SK-N-MC (cell line): ENCODE data around the gene C1orf198.

Experiments used
- EZH2 ChIP-seq: fragments of 200-600 bp; sonication (generic); IDR thresholded peaks from one replicate; pipeline ENCODE4 v1.6.1; 2017; ENCODE audit warnings: antibody characterized with exemption
- POLR2AphosphoS5 ChIP-seq: IDR thresholded peaks from 2 replicates; pipeline ENCODE4 v1.6.1; 2012; ENCODE audit warnings: mild to moderate bottlenecking, low read depth, low read length, borderline replicate concordance

GRCh38 chr1:230797376-230797920, 70.9 kb downstream of the C1orf198 start:
- TF ChIP-seq POLR2AphosphoS5 = no peak
- no peak for TF ChIP-seq EZH2
